SK-N-MC (cell line): ENCODE data around the gene ANKS1A.

ENCODE experiments used
- DNase-seq: peaks from one replicate; pipeline ENCODE4 v3.0.0-alpha.2; 2011; ENCODE audit warnings: low read depth, low spot score
- H3K27ac ChIP-seq: fragments of 200-600 bp; sonication (generic); 2 replicates; pipeline ENCODE4 v1.5.1; 2016; ENCODE audit warnings: mixed run types
- H3K36me3 ChIP-seq: fragments of 200-600 bp; sonication (generic); 2 replicates; pipeline ENCODE4 v1.6.1; 2017; ENCODE audit warnings: antibody characterized with exemption, low read length, mixed read lengths; ENCODE audit not compliant: insufficient read depth
- H3K4me3 ChIP-seq: fragments of 200-600 bp; sonication (generic); 2 replicates; pipeline ENCODE4 v1.5.1; 2016
- H3K9ac ChIP-seq: fragments of 200-600 bp; sonication (generic); 2 replicates; pipeline ENCODE4 v1.8.0; 2017; ENCODE audit warnings: mixed run types, mixed read lengths; ENCODE audit not compliant: insufficient read length
- H3K9me3 ChIP-seq: fragments of 200-600 bp; sonication (generic); 2 replicates; pipeline ENCODE4 v1.6.1; 2017; ENCODE audit warnings: low read depth, mild to moderate bottlenecking, antibody characterized with exemption, low read length, moderate library complexity, mixed read lengths
- EZH2 ChIP-seq: fragments of 200-600 bp; sonication (generic); IDR thresholded peaks from one replicate; pipeline ENCODE4 v1.6.1; 2017; ENCODE audit warnings: antibody characterized with exemption
- FOXP2 ChIP-seq: optimal IDR thresholded peaks from 2 replicates; pipeline ENCODE3; 2011; ENCODE audit warnings: mild to moderate bottlenecking, moderate library complexity; ENCODE audit not compliant: insufficient read depth; ENCODE audit errors: extremely low read length, control extremely low read depth
- POLR2AphosphoS5 ChIP-seq: IDR thresholded peaks from 2 replicates; pipeline ENCODE4 v1.6.1; 2012; ENCODE audit warnings: mild to moderate bottlenecking, low read depth, low read length, borderline replicate concordance

ANKS1A gene

GRCh38 chr6:34953061-34954025, 64.3 kb downstream of the ANKS1A start:
- Histone ChIP-seq H3K4me3 (no peak overlapping the region), H3K36me3 (no peaks in the 10 kb centered on the region), H3K9ac (no peak overlapping the region), H3K9me3 (no peaks in the 10 kb centered on the region), H3K27ac (no peak overlapping the region)
- no peak for DNase-seq
- TF ChIP-seq FOXP2 (no peak), EZH2 (no peak), POLR2AphosphoS5 (no peak)

DNA sequence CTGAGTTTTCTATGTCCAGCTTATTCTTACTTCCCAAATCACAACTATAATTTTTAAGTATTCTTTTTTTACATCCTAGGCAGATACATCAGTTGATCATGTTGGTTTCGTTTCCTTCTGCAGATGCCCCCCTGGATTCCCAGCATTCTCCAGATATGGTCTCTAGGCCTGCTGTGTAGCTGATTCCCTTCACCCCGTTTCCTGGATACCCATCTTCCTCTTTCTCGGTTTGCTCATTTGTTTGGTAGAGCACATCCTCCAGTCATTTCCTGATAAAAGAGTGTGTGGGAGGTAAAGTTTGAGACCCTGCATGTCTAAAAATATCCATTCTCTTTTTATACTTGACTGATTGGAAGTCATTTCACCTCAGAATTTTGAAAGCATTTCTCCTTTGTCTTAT, 66.4 kb downstream of the ANKS1A start:
- H3K36me3 ChIP-seq: no peaks in the 10 kb centered on the region
- no peaks in the 10 kb centered on the region for H3K9me3 ChIP-seq
- DNase-seq: no peak
- H3K4me3 ChIP-seq: no peak overlapping the region
- H3K9ac ChIP-seq: no peak overlapping the region
- H3K27ac ChIP-seq: no peak overlapping the region
- TF ChIP-seq POLR2AphosphoS5 (no peak), EZH2 (no peak), FOXP2 (no peak)

DNA sequence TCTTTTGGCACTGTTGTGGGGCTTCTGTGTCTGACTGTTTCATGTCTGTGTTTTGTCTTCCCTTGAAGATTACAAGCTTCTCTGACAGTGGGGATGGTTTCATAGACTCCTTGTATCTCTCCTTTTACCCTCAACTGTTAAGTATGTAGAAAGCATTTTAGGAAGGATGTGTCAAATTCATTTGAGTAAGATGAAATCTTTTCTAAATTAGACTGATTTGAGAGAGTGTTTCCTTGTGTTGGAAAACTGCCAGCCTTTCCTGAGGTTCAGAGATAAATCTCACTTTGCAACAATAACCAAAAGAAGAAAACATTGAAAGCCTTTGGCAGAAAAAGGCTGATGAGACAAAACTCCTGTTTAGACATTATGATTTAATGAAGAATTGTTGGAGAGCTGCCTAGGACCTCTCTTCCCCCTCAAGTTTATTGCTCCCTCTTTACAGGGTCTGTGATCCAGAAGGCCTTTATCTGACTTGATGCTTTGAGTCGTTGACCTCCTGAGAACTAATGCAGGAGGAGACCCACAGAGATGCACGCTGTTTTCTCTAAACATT, 68.3 kb downstream of the ANKS1A start:
- Histone ChIP-seq H3K27ac (no peak overlapping the region), H3K36me3 (no peaks in the 10 kb centered on the region), H3K4me3 (no peak overlapping the region), H3K9me3 (no peaks in the 10 kb centered on the region), H3K9ac (no peak overlapping the region)
- TF ChIP-seq POLR2AphosphoS5: no peak
- no peak for TF ChIP-seq FOXP2
- no peak for TF ChIP-seq EZH2
- DNase-seq: no peak

GRCh38 chr6:34958734-34959133, 69.7 kb downstream of the ANKS1A start:
- TF ChIP-seq POLR2AphosphoS5: no peak
- TF ChIP-seq FOXP2: no peak
- TF ChIP-seq EZH2: no peak
- Histone ChIP-seq H3K4me3 (no peak overlapping the region), H3K27ac (no peak overlapping the region), H3K9me3 (no peaks in the 10 kb centered on the region), H3K9ac (no peak overlapping the region), H3K36me3 (no peaks in the 10 kb centered on the region)
- DNase-seq: no peak

- Histone ChIP-seq H3K9ac (no peak overlapping the region), H3K9me3 (no peaks in the 10 kb centered on the region), H3K36me3 (no peaks in the 10 kb centered on the region), H3K4me3 (no peak overlapping the region), H3K27ac (no peak overlapping the region)
- no peak for DNase-seq
- TF ChIP-seq EZH2: no peak
- TF ChIP-seq FOXP2: no peak
- TF ChIP-seq POLR2AphosphoS5: no peak
Measured at GRCh38 chr6:34959224-34959623, 70.2 kb downstream of the ANKS1A start.

GRCh38 chr6:34961082-34961481, 72.0 kb downstream of the ANKS1A start:
- Histone ChIP-seq H3K4me3 (no peak overlapping the region), H3K9ac (no peak overlapping the region), H3K27ac (no peak overlapping the region), H3K9me3 (no peaks in the 10 kb centered on the region), H3K36me3 (no peaks in the 10 kb centered on the region)
- no peak for DNase-seq
- TF ChIP-seq EZH2: no peak
- no peak for TF ChIP-seq FOXP2
- no peak for TF ChIP-seq POLR2AphosphoS5

GRCh38 chr6:34961574-34961973, 72.5 kb downstream of the ANKS1A start:
- DNase-seq: no peak
- H3K9ac ChIP-seq: no peak overlapping the region
- no peaks in the 10 kb centered on the region for H3K9me3 ChIP-seq
- TF ChIP-seq EZH2: no peak
- no peak for TF ChIP-seq FOXP2
- TF ChIP-seq POLR2AphosphoS5: no peak
- H3K36me3 ChIP-seq: no peaks in the 10 kb centered on the region
- H3K4me3 ChIP-seq: no peak overlapping the region
- no peak overlapping the region for H3K27ac ChIP-seq

- H3K4me3 ChIP-seq: no peak overlapping the region
- no peak overlapping the region for H3K27ac ChIP-seq
- no peaks in the 10 kb centered on the region for H3K36me3 ChIP-seq
- no peak overlapping the region for H3K9ac ChIP-seq
- no peak for TF ChIP-seq FOXP2
- TF ChIP-seq POLR2AphosphoS5: no peak
- TF ChIP-seq EZH2: no peak
- DNase-seq: no peak
- H3K9me3 ChIP-seq: no peaks in the 10 kb centered on the region
Measured at GRCh38 chr6:34964564-34964963, 75.5 kb downstream of the ANKS1A start.

DNA sequence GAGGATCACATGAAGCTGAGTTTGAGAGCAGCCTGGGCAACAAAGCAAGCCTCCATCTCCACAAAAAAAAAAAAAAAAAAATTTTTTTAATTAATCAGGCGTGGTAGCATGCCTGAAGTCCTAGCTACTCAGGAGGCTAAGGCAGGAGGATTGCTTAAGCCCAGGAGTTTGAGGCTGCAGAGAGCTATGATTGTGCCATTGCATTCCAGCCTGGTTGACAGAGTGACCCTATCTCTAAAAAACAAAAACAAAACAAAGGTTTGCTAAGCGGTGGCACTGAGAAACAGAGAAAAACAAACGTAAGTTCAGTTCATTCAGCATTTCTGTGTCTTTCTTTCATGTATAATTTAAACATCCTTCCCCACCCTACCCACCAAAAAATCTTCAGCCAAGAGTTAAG, 78.4 kb downstream of the ANKS1A start:
- TF ChIP-seq EZH2: no peak
- TF ChIP-seq FOXP2: no peak

More for the DNA sequence above, 78.4 kb downstream of the ANKS1A start:
- Histone ChIP-seq H3K4me3 (no peak overlapping the region), H3K36me3 (no peaks in the 10 kb centered on the region; the same call in 1 of the 2 replicates), H3K9me3 (no peaks in the 10 kb centered on the region), H3K27ac (no peak overlapping the region), H3K9ac (no peak overlapping the region)
- DNase-seq: no peak
